Activated T-cell treated with anti-CD3 and anti-CD28 coated beads for 24 hours (primary cell): ENCODE results near the gene ATP5F1B.
"Not testable (repeated sequence)": the region's sequence is repeated elsewhere in the genome, so short reads cannot be mapped to it uniquely, and the experiment has no call there.

Experiments used
- DNase-seq: peaks from one replicate; pipeline ENCODE4 v3.0.0-alpha.2; 2020; ENCODE audit warnings: low read depth

Gene ATP5F1B

DNA sequence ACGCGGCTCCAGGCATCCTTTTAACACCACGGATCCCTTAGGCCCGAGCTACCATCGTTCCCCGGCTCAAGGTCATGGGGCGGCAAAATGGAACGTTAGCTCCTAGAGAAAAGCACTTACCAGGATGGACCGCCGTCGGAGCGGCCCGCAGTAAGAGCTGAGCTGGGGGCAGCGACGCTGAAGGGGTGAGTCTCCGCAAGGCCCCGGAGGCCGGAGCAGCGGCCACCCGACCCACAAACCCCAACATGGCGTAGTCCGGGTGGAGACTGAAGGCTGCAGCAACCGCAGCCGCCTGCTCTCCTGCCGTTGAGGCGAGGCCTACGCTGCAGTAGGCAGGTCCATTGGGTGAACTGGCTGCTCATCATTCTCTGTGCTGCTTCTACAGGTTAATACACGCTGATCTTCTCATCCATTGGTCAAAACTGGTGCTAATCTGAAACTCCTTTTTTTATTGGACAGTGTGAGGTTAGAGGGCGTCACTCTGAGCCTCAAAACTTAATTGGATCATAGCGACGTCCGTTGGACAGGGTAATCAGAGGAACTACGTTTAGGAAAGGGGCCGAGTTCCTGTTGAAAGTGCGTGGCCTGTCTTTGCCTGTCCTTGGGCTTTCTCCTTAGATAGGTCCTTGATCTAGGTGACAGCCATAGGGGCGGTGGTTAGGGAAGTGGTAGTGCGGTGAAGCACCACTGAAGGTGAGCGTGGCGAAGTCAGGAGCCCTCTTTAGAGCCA lies at the start of gene ATP5F1B:
Gene ATP5F1B, minus strand, starts transcription at position 268 of the 730 bp plus-strand sequence. Its CDS starts 21 bp downstream, at position 247.
- DNase-seq: peak; percentile 87

DNA sequence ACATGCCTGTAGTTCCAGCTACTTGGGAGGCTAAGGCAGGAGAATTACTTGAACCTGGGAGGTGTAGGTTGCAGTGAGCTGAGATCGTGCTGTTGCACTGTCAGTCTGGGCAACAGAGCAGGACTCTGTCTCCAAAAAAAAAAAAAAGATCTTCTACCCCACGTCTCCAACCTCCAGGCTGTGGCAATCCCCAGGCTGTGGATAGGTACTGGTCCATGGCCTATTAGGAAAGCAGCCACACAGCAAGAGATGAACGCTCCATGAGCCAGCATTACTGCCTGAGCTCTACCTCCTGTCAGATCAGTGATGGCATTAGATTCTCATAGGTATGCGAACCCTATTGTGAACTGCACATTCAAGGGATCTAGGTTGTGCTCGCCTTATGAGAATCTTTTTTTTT lies 48.4 kb upstream of the ATP5F1B start:
- DNase-seq: no peak

DNA sequence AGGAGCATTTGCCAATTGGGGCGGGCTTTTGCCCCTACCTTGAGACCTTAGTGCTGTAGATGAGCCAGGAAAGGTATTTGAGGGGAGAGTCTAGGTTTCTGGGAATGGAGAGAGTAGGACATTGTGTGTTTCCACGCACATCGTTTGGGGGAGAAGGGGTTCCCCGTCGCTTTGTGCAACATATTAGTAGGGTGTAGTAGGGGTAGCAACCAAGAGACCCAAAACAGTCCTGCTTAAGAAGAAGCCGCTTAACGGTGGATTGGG lies 43.0 kb upstream of the ATP5F1B start:
- no peak for DNase-seq

DNA sequence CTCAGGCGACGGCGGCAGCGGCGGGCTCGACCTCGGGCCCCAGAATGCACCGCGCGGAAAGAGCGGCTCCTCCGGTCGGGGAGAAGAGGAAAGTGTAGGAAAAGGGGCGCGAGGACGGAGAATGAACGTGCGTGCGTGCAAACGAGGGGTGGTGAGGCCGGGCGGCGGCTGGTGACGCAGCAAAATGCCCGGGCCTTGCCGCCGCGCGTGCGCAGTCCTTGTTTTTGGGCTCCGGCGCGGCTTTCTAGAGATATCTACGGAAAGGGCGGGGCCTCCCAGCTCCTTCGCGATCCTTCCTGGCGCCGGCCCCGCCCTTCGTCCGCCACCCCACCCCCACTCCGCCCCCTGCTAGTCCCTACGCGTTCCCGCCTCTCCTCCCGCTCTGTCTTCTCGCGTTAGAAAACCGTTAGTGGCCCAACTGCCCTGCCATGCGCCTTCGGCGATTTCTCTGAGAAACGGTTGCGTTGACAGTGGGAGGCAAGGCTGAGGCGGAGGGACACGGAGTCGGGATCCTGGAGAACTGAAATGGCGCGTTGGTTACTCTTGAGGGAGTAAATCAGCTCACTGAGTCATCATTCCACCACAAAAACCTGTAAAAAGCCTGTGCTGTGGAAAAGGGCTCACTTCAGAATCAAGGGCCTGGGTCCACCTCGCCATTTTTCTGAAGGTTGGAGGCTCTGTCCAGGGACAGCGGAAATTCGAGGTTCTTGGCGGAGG lies 42.5 kb upstream of the ATP5F1B start, which contains the start of gene PTGES3:
Gene PTGES3, minus strand, starts transcription at position 156 of the 717 bp plus-strand sequence. CDS start 285 bp downstream, outside the sequence.
- peak; percentile 97 for DNase-seq

DNA sequence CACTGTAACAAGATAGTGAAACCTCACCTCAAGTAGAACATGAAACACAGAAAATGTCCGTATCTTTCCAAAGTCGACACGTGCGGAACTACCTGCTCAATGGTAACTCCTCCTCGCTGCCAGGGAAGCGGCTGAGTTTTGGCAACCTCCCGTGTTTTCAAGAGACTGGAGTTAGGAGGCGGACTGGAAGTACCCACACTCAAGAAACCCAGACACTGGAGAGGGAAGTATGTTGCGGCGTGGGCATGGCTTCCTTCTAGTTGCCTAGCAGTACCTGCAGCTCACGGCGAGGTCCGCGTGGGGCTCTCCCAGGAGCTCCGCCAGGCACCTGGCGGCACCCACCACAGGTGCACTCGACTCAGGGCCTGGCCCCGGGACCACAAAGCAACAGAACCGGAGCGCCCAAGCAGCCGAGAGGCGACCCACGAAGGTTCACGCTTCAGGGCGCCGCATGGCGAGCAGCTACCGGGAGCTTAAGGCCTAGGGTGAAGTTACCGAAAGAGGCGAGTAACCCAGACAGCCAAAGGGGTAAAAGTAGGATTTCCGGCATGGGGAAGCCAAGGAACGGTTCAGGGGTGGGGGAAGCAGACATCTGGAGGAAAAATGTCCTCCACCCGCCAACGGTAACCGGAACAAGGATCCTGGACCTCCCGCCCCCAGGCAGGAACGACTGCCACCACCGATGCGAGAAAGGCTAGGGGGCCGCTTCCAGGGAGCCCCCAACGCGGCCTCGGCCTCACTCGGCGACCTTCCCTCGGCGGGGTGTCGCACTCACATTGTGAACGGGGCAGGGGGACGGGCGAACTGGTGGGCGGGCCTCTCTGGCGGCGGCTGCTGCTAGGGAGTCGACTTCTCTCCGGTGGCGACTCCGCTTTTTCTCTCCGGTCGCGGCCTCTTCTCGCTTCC lies 41.7 kb upstream of the ATP5F1B start:
- DNase-seq: peak; percentile 47

DNA sequence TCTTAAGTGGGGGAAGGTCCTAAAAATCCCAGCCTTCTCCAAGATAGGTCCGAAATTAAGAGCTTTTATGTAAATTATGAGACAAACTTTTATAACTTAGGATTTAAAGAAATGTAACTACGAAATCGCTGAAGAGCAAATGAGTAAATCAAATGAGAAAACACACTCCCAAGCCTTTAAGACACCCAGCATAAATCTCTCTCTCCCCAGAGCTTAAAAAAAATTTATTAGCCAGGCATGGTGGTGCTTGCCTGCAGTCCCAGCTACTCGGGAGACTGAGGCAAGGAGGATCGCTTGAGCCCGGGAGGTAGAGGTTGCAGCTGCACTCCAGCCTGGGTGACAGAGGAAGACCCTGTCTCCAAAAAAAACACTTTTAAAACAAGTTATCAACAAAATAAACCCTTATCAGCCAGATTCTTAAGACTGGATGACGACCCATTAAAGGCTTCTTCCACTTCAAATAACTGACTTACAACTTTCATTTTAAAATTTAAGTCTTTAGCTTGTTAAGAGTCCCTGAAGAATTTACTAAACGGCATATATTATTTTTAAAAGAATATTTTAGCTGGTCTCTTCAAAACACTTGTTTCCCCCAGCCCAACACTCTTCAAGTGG lies 39.1 kb upstream of the ATP5F1B start:
- DNase-seq: no peak

DNA sequence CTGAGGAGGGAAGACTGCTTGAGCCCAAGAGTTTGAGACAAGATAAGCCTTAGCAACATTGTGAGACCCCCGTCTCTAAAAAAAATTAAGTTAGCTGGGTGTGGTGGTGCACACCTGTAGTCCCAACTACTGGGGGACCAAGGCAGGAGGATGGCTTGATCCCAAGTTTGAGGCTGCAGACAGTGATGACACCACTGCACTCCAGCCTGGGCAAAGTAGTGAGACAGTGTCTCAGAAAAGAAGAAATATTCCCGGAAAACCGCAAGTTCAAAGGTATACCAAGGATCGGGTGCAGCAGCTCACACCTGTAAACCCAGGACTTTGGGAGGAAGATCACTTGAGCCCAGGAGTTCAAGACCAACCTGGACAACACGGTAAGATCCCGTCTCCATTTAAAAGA lies 36.5 kb upstream of the ATP5F1B start:
- DNase-seq: no peak

DNA sequence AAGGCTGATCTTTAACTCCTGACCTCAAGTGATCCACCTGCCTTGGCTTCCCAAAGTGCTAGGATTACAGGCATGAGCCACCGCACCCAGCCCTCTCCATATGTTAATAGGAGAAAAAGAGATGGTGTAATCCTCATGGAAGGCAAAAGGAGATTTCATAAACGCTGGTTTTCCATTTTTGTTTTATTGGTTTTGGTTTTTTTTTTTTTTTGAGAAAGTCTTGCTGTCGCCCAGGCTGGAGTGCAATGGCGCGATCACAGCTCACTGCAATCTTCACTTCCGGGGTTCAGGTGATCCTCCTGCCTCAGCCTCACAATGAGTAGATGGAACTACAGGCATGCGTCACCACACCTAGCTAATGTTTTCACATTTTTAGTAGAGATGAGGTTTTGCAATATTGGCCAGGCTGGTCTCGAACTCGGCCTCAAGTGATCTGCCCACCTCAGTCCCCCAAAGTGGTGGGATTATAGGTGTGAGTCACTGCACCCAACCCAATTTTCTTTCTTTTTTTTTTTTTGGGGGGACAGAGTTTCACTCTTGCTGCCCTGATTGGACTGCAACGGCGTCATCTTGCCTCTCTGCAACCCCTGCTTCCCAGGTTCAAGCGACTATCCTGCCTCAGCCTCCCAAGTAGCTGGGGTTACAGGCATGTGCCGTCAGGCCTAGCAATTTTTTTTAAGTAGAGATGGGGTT lies 34.2 kb upstream of the ATP5F1B start:
- no peak for DNase-seq

DNA sequence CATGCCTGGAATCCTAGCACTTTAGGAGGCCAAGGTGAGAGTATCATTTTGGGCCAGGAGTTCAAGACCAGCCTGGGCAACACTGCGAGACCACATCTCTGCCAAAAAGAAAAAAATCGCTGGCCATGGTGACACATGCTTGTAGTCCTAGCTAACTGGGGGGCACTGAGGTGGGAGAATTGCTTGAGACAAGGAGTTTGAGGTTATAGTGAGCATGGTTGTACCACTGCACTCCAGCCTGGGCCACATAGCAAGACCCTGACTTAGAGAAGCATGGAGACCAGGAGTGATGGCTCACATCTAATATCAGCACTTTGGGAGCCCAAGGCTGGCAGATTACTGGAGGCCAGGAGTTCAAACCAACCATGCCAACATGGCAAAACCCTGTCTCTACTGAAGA lies 33.1 kb upstream of the ATP5F1B start:
- no peak for DNase-seq

DNA sequence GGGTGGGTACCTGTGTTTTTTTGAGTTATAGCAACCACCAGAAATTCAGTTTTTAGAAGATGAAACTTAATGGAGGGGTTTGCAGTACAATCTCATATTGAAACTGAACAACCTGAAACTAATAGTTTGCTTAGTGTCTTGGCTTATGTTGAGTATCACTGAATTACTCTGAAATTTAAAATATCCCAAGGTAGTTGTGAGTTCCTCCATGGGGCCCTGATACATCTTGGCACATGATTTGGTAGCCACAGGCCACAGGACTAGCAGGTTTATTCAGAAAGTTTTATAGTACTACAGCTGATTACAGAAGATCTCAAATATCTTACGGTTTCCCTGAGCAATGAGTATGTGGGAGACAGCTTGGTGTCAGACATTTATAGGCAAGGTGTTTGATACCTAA lies 31.9 kb upstream of the ATP5F1B start:
- DNase-seq: no peak

DNA sequence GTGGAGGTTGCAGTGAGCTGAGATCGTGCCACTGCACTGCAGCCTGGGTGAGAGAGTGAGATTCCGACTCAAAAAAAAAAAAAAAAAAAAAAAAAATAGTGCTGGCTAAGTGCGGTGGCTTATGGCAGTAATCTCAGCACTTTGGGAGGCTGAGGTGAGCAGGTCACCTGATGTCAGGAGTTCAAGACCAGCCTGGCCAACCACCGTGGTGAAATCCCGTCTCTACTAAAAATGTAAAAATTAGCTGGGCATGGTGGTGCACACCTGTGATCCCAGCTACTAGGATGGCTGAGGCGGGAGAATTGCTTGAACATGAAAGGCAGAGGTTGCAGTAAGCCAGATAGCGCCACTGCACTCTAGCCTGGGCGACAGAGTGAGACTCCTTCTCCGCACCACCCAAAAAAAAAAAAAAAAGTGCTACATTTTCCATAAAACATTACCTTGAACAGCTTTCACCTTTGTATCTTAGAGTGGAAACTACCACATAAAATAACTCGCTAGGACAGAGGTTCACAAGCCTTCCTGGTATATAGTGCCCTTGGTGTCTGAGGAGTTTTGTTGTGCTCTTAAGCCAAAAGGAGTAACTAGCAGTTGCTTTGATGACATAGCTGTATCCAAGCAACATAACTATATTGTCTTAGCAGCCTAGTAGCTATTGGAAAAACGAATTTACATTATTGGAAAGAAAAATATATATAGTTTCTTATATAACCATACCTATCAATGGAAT lies 31.2 kb upstream of the ATP5F1B start:
- DNase-seq: no peak

DNA sequence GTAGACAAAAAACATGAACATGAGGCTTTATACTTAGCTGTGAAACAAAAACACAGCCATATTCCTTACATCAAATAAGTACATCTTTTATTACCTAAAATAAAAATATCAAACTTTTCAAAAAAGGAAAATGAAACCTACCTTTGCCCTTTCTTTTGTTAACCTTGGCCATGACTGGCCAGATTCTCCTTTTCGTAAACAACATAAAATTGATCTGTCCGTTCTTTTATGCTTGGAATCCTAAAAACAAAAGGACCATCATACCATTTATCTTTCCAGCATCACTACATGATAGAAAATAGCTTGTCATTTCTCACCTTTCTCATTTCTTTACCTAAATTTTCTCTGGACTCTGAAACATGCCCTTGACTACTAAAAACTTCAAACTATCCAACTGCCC lies 25.8 kb upstream of the ATP5F1B start:
- DNase-seq: no peak

DNA sequence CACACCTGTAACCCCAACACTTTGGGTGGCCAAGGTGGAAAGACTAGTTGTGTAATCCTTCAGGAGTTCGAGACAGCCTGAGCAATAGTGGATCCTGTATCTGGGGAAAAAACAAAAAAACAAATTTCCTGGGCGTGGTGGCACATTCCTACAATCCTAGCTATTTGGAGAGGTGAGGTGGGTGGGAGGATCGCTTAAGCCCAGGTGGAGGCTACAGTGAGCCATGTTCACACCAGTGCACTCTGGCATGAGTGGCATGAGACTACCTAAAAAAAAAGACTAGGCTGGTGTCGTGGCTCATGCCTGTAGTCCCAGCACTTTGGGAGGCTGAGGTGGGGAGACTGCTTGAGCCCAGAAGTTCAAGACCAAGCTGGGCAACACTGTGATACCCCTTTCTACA lies 25.1 kb upstream of the ATP5F1B start:
- DNase-seq: no peak

DNA sequence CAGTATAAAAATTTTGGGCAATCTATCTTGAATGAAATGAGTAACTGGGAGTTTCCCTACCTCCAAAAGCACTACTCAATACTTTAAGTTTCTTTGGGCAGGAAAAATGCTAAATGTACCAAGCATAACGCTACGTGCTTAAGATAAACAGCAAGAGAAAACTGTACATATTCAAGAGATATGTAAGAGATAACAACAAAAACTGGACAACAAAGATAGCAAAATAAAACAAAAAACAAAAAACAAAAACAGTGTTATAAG lies 22.3 kb upstream of the ATP5F1B start:
- DNase-seq: no peak

DNA sequence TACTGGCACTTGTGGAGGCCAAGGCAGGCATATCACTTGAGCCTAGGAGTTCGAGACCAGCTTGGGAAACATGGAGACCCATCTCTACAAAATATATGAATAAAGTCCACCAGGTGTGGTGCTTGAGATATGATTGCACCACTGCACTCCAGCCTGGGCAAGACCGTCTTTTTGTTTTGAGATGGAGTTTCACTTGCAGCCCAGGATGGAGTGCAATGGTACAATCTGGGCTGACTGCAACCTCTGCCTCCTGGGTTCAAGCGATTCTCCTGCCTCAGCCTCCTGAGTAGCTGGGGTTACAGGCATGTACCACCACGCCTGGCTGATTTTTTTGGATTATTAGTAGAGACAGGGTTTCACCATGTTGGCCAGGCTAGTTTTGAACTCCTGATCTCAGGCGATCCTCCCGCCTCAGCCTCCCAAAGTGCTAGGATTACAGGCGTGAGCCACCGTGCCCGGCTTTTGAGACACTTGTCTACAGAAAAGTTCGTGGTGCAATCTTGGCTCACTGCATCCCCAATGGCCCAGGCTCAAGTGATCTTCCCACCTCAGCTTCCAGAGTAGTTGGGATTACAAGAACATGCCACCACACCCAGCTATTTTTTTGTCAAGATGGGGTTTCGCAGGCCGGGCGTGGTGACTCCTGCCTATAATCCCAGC lies 16.3 kb upstream of the ATP5F1B start:
- DNase-seq: no peak

DNA sequence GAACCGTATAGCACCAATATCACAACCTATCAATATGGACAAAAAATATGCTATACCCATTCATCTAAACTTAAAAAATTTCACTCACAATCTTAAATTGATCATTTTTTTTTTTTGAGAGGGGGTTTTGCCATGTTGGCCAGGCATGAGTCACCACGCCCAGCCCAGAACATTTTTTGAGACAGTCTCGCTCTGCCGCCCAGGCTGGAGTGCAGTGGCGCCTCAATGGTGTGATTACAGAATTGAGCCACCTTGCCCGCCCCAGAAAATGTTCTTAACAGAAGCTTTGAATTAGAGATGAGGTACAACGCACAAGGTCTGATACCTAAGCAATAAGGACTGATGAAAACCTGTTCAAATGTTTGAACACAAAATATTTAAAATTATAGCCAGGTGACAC lies 15.8 kb upstream of the ATP5F1B start:
- no peak for DNase-seq

DNA sequence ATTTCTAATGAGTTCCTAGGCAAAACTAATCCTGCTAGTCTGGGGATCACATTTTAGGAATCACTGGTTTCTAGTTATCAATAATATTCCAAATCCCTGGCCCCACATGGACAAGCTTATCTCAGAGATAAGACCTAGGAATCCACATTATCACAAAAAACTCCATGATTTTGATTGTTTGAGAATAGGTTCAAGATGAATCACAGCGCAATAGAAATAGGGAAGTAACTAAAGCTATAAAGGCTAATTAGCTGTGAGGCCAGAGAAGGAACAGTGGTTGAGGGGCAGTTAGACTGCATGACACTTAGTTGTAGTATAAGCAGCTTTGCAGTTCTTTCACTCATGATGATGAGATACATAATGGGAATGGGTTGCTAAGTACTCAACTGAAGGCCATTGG lies 13.1 kb upstream of the ATP5F1B start:
- no peak for DNase-seq

DNA sequence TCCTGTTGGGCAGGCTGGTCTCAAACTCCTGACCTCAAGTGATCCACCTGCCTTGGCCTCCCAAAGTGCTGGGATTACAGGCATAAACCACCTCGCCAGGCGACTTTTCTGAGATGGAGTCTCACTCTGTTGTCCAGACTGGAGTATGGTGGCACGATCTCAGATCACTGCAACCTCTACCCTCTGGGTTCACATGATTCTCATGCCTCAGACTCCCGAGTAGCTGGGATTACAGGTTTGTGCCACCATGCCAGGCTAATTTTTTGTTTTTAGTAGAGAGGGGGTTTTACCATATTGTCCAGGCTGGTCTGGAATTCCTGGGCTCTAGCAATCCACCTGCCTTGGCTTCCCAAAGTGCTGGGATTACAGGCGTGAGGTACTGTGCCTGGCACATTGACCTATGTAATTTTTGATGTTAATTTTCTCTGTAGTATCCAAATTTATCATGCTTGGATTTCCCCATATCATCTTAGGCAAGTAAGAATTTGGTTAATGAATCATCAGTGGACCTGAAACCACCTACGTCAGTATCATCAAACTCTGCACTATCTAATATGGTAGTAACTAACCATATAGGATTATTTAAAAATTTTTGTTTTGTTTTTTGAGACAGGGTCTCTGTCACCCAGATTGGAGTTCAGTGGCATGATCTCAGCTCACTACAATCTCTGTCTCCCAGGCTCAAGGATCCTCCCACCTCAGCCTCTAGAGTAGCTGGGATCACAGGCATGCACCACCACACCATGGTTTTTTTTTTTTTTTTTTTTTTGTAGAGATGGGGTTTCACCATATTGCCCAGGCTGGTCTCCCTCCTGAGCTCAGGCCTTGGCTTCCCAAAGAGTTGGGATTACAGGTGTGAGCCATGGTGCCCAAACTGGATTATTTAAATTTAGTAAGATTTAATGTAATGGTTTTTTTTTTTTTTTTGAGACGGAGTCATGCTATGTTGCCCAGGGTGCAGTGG lies 11.9 kb upstream of the ATP5F1B start:
- no peak for DNase-seq

DNA sequence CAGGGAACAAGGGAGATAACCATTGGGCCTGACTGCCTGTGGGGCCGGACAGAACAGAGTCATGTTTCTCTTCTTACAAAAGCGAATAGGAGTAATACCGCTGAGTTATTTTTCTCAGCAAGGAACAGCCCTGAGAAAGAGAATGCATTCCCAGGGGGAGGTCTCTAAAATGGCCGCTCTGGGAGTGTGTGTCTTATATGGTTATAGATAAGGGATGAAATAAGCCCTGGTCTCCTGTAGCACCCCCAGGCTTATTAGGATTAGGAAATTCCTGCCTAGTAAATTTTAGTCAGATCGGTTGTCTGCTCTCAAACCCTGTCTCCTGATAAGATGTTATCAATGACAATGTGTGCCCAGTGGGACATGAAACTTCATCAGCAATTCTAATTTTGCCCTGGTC lies 8.0 kb upstream of the ATP5F1B start:
- not testable (repeated sequence) for DNase-seq

DNA sequence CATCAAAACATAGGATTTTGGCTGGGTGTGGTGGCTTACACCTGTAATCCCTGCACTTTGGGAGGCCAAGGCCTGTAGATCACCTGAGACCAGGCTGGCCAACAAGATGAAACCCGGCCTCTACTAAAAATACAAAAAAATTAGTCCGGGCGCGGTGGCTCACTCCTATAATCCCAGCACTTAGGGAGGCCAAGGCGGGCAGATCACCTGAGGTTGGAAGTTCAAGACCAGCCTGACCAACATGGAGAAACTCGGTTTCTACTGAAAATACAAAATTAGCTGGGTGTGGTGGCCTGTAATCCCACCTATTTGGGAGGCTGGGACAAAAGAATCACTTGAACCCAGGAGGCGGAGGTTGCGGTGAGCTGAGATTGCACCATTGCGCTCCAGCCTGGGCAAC lies 2.2 kb upstream of the ATP5F1B start:
- DNase-seq: not testable (repeated sequence)
